ENCODE results near the gene BPHL.
"Not testable (repeated sequence)": the region's sequence is repeated elsewhere in the genome, so short reads cannot be mapped to it uniquely, and the experiment has no call there.

Gene BPHL

GRCh38 chr6:3124667-3125066, 6.2 kb downstream of the BPHL start:
- DNase-seq = no peak

DNA sequence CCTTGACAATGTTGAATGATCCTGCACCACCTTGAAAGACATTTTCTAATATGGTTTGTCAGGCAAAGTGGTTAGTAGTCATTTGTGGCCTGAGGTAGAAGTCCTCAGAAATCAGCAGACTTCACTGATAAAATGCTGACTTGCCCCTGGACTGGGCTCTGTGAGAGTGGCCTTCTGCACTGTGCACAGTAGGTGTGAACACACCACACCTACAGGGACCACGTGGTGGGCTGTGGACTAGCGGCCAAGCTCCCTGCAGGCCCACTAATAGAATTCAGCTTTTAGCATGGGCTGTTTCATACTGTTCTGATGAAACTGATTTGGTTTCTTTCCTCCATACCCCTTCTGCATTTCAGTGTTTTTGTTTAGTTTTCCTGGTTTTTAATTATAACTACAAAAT, 7.3 kb downstream of the BPHL start:
- no peak for DNase-seq

DNA sequence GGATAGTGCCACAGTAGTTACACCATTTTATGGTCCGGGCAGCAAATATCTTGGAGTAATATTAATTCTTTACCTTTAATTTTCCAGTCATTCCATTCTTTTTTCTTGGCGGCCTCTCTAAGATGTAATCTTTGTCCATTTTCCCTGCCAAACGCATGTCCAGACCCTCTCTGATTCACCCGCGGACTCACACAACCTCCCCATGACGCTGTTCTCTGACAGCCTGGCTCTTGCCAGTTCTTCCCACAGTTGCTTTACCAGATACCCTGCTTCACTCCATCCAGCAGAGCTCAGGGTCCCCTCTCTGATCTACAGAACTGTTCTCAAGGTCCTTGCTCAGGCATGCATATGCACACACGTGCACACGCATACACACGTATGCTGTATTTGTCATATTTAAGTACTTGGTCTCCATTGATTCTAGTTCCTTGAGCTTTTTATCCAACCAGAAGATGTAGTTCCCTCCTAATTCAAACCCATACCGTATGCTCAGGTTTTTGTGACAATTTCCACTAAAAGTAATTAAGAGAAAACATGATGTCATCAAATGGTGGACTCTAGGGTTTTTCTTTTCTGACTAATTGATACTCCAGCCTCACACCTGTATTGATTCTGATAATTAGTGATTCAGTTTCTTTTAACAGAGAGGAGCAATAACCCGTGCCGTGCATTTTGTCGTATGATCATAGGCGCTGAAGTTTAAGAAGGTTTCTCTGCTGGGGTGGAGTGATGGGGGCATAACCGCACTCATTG, 10.0 kb downstream of the BPHL start:
- no peak for DNase-seq

GRCh38 chr6:3131695-3132094, 13.2 kb downstream of the BPHL start:
- no peak for DNase-seq

GRCh38 chr6:3133515-3133914, 15.0 kb downstream of the BPHL start:
- no peak for DNase-seq

- DNase-seq = no peak
Measured at GRCh38 chr6:3135668-3136291, 17.3 kb downstream of the BPHL start.

GRCh38 chr6:3136292-3137011, 17.9 kb downstream of the BPHL start:
- no peak for DNase-seq

GRCh38 chr6:3137057-3137777, 18.7 kb downstream of the BPHL start:
- no peak for DNase-seq

DNA sequence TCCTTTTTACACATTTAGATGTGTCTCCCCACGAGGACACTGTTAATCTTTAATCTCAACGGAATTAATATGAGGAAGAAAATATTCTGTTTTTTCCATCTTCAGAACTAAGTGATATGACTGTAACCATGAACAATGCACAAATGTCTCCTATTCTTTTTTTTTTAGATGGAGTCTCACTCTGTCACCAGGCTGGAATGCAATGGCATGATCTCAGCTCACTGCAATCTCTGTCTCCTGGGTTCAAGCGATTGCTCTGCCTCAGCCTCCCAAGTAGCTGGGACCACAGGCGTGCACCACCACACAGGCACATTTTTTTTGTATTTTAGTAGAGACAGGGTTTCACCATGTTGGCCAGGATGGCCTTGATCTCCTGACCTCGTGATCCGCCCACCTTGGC, 19.4 kb downstream of the BPHL start:
- DNase-seq = not testable (repeated sequence)

GRCh38 chr6:3138341-3138740, 19.8 kb downstream of the BPHL start:
- DNase-seq = no peak

DNA sequence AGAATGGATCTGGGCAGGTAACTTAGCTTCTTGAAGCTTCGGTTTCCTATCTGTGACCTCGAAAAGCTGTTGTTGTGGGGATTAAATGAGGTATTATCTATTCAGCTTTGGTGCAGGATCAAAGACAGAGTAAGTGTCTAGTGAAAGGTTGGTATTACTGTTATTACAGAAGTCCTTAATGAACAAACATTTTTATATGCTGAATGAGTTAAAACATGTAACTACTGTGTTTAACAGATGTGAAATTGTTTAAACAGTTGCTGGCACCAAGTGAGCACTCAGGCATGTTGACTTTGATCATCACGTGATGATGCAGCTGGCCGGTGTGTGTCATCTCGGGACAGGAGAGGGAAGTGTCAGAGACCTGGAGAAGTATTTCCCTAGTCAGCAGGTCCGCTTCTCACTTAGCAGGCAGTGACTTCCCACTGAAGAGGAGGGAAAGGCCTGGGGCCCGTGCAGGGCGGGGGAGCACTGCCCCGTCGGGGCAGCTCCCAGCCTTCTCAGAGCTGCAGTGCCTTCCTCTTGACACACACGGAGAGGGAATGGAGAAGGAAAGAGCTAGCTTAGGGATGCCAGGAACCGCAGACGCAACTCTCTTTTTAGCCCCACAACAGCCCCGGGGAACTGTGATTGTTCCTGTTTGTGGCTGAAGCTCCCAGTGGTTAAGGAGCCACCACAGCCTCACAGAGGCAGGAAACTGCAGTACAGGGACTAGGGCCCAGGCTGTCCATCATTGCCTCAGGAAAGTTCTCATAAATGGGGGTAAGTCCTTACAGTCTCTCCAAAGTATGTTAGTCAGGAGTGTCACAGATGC, 20.8 kb downstream of the BPHL start:
- peak in 1 of 2 donors; percentile 57 for DNase-seq

DNA sequence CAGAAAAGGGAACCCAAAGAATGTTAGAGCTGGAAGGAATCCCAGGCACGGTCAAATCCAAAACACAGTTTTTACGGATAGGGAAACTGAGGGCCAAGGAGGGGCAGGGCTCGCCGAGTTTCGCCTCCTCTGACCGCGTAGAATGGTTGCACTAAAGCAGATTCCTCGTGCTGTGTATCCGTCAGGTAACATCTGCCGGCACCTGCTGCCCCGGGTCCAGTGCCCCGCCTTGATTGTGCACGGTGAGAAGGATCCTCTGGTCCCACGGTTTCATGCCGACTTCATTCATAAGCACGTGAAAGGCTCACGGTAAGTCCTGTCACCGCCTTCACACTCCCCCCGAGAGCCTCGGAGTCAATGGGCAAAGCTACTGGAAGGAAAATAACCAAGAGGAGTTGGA, 21.7 kb downstream of the BPHL start:
- DNase-seq = no peak

DNA sequence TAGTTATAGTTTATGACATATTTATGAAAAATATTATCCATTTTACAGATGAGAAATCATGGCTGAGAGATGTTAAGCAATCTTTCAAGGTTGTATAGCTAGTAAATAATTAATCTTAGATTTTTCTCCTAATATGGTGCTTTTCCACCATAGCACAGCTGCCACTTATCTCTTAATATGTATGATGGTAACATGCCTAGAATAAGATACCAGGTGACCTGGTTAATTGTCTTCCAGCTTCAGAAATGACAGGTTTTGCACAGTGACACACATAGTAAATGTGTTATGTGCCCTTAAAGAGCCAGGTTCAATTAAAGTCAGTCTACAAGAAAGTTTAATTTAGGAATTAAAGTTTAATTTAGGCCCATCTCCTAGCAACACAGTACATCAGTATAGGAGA, 24.0 kb downstream of the BPHL start:
- no peak for DNase-seq

GRCh38 chr6:3143158-3143557, 24.6 kb downstream of the BPHL start:
- no peak for DNase-seq

DNA sequence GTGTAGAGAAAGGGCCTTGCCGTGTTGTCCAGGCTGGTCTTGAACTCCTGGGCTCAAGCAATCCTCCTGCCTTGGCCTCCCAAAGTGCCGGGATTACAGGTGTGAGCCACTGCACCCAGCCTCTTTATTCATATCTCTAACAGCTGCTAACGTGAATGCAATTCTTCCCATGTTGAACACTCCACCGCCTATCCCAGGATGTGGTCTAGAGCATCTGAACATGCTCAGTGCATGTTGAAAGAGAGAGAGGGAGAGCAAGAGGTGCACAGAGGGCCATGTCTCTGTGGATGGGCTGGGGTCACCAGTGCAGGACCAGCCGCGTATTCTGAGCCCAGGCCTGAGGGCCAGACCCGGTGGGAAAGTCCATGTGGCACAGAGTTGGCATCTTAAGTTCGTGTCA, 26.1 kb downstream of the BPHL start:
- DNase-seq = no peak

GRCh38 chr6:3147914-3148757, 29.6 kb downstream of the BPHL start:
- no peak for DNase-seq

- DNase-seq = no peak
Measured at GRCh38 chr6:3151691-3152090, 33.2 kb downstream of the BPHL start.

GRCh38 chr6:3152689-3153088, 34.2 kb downstream of the BPHL start:
- DNase-seq = no peak

DNA sequence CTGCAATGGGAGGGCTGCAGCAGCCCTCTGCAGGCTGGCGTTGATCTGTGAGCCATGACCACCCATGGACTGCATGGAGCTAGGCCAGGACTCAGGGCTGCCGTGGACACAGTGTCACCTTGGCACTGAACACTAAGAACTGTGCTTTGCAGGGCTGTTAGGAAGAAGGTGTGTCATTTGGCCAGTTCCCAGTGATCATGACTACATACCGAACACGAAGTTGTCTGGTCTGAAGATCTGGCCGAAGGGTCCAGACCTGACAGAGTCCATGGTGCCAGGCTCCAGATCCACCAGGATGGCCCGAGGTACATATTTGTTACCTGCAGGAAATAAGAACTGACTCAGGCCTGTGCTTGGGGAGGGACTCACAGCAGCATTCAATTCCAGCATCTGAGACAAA, 36.9 kb downstream of the BPHL start:
- DNase-seq = not testable (repeated sequence)

GRCh38 chr6:3156184-3157130, 37.9 kb downstream of the BPHL start:
- DNase-seq = peak; percentile 24 to 31

Measured in CD4-positive, alpha-beta T cell treated with Interleukin-1 beta for 1 hour (primary cell).